GM12865 (cell line): ENCODE measurements around the gene NFATC2IP.

ENCODE experiments used
- DNase-seq: peaks from one replicate; pipeline ENCODE4 v3.0.0; 2010; ENCODE audit warnings: low read depth
- H3K4me3 ChIP-seq: 2 replicates; pipeline ENCODE4 v1.5.1; 2011; ENCODE audit warnings: mild to moderate bottlenecking, low read depth, low read length, control low read depth
- TF ChIP-seq, protein P1 (sequence below): IDR thresholded peaks from 2 replicates; pipeline ENCODE4 v1.5.1; 2011; ENCODE audit warnings: low read length, control low read depth, low read depth, inconsistent platforms; ENCODE audit not compliant: insufficient read depth; ENCODE audit errors: missing control alignments

Gene NFATC2IP

DNA sequence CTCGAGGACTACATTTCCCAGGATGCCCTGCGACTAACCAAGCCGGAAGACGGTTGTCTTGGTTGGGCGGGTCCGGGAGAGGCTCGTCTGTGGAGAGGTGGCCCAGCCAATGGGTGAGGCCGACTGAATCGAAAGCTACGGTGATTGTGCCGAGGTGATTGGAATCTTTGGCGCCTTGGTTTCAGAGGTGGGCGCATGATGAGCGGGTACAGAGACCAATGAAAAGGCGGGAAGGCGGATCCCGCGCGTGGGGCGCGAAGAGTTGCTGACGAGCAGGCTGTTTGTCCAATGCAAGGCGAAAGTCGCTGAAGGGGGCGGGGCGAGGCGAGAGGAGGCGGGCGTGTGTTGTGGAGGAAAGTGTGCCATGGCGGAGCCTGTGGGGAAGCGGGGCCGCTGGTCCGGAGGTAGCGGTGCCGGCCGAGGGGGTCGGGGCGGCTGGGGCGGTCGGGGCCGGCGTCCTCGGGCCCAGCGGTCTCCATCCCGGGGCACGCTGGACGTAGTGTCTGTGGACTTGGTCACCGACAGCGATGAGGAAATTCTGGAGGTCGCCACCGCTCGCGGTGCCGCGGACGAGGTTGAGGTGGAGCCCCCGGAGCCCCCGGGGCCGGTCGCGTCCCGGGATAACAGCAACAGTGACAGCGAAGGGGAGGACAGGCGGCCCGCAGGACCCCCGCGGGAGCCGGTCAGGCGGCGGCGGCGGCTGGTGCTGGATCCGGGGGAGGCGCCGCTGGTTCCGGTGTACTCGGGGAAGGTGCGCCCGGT lies at the start of gene NFATC2IP:
TSS of gene NFATC2IP (plus strand) at position 290 of the 762 bp plus-strand sequence. CDS start at position 365, 75 bp downstream.
- peak within 1 kb of the TSS; percentile 74 for H3K4me3 ChIP-seq
- TF ChIP-seq, protein P1, sequence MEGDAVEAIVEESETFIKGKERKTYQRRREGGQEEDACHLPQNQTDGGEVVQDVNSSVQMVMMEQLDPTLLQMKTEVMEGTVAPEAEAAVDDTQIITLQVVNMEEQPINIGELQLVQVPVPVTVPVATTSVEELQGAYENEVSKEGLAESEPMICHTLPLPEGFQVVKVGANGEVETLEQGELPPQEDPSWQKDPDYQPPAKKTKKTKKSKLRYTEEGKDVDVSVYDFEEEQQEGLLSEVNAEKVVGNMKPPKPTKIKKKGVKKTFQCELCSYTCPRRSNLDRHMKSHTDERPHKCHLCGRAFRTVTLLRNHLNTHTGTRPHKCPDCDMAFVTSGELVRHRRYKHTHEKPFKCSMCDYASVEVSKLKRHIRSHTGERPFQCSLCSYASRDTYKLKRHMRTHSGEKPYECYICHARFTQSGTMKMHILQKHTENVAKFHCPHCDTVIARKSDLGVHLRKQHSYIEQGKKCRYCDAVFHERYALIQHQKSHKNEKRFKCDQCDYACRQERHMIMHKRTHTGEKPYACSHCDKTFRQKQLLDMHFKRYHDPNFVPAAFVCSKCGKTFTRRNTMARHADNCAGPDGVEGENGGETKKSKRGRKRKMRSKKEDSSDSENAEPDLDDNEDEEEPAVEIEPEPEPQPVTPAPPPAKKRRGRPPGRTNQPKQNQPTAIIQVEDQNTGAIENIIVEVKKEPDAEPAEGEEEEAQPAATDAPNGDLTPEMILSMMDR, result no peak
- DNase-seq, result peak; percentile 100

GRCh38 chr16:28901862-28902261 lies 48.9 kb upstream of the NFATC2IP start:
- no peak overlapping the region for H3K4me3 ChIP-seq
- TF ChIP-seq, protein P1, result no peak
- DNase-seq, result no peak

DNA sequence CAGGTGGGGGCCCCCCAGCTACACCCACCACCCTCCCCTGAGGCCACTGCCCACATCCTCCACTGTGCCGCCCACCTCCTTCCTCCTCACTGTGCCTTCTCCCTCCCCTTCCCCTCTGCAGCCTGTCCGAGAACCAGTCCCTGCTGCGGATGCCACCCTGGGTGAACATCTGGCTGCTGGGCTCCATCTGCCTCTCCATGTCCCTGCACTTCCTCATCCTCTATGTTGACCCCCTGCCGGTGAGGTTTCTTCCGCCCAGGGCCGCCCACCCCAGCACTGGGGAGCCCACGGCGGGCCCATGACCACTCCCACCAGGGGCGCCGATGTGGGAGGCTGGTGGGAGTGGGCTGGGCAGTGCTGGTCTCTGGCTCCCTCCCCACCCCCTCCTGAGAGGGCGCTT lies 47.8 kb upstream of the NFATC2IP start:
- H3K4me3 ChIP-seq, result no peak overlapping the region
- no peak for DNase-seq
- TF ChIP-seq, protein P1, result no peak

DNA sequence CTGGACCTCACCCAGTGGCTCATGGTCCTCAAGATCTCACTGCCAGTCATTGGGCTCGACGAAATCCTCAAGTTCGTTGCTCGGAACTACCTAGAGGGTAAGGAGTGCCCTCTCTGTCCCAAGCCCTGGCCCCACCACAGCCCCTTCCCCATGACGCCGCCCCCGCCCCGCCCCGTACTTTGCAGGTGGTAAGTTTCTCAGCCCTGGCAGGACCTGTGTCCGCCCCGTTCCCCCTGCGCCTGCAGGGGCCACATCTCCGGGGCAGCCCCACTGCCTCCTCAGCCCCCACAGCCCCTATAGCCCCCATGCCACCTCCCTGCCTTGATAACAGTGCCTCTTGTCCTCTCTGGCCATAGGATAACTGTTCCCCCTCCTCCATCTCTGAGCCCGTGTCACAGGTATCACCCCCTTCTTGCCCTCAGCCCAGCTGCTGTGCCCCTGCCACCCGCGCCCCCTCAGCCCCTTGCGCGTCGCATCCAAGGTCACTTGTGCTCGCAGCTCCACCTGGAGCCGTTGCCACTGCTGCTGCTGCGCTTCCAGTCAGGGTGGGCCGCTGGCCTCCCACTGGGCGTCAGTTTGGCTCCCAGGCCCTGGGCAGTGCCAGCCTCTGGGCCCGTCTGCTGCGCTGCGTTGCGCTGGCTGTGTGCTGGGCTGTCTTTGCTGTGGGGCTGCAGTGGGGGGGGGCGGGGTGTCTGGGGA lies 47.2 kb upstream of the NFATC2IP start:
- no peak overlapping the region for H3K4me3 ChIP-seq
- DNase-seq, result no peak
- TF ChIP-seq, protein P1, result no peak

- no peak for DNase-seq
- TF ChIP-seq, protein P1, result no peak
- H3K4me3 ChIP-seq, result no peak overlapping the region
Observed at GRCh38 chr16:28904363-28904762, 46.4 kb upstream of the NFATC2IP start.

DNA sequence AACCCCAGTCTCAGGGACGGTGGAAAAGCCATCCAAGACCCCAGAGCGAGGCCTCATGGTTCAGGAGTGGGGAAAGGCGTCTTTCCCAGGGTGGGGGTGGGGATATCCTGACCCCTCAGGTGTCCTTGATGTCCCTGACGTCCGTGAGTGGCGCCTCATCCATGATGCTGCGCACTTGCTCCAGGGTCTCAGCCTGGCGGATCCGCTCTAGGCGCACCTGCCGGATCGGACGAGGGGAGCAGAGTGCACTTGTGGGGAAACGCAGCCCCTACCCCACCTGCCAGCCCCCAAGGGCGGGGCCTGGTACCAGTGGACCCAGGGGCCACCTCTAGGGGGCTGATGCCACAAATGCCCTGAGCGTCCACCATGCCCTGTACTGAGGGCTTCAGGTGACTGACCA lies 45.9 kb upstream of the NFATC2IP start:
- TF ChIP-seq, protein P1, result no peak
- DNase-seq, result no peak
- H3K4me3 ChIP-seq, result no peak overlapping the region
